Erythroblast (primary cell): ENCODE measurements around the gene NOS3.

Experiments
- GATA1 ChIP-seq: IDR thresholded peaks from 2 replicates; pipeline ENCODE4 v1.6.1; 2011; ENCODE audit warnings: low read depth, mild to moderate bottlenecking, control low read depth, low read length, moderate library complexity
- POLR2A ChIP-seq: IDR thresholded peaks from 2 replicates; pipeline ENCODE4 v1.6.1; 2011; ENCODE audit warnings: mild to moderate bottlenecking, low read length

DNA sequence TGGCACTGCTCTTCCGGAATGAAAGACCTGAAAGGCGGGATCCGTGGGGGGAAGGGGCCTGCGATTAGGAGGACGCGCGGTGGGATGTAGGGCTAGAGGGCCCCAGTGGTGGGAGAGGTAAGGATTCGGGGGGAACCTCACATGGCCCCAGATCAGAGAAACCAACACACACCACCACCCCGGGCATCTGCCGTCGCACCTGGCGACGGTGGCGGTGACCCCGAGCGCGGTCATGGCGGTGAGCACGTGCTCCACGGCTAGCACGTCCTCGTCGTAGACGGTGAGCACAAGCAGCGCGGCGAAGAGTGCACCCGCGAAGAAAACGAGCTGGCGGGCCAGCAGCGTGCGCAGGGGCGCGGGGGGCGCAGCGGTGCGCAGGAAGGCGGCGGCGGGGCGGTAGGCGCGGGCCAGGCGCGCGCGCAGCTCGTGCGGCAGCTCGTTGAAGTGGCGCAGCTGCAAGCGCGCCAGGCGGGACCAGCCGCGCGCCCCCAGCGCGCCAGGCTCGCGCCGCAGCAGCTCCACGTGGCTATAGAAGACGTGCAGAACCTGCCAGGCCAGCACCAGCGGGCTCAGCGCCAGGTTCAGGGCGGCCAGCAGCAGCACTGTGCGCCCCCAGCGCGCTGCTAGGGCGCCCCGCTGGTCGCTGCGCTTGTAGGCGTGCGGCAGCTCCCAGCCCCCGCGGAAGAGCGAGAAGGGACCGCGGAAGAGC, 27.8 kb downstream of the NOS3 start:
- TF ChIP-seq POLR2A: peak; percentile 6
- no peak for TF ChIP-seq GATA1
